HEK293T (cell line): ENCODE data around the gene ACSF2.
"Not testable (repeated sequence)": the region's sequence is repeated elsewhere in the genome, so short reads cannot be mapped to it uniquely, and the experiment has no call there.

Experiments
- ARNT ChIP-seq: fragments of 450-650 bp; IDR thresholded peaks from 2 replicates; pipeline ENCODE4 v1.6.1; 2017; ENCODE audit warnings: mild to moderate bottlenecking
- BHLHE40 ChIP-seq: fragments of 450-650 bp; IDR thresholded peaks from 2 replicates; pipeline ENCODE4 v1.6.1; 2016; ENCODE audit warnings: mild to moderate bottlenecking, moderate library complexity, borderline replicate concordance
- ELF4 ChIP-seq: fragments of 450-650 bp; IDR thresholded peaks from 2 replicates; pipeline ENCODE4 v1.6.1; 2017; ENCODE audit warnings: antibody characterized with exemption
- FOXK2 ChIP-seq: fragments of 450-650 bp; IDR thresholded peaks from 2 replicates; pipeline ENCODE4 v1.6.1; 2016; ENCODE audit warnings: mild to moderate bottlenecking
- FOXM1 ChIP-seq: fragments of 450-650 bp; IDR thresholded peaks from 2 replicates; pipeline ENCODE4 v1.6.1; 2017; ENCODE audit warnings: mild to moderate bottlenecking, borderline replicate concordance
- HDGF ChIP-seq: fragments of 450-650 bp; IDR thresholded peaks from 2 replicates; pipeline ENCODE4 v1.6.1; 2017; ENCODE audit warnings: antibody characterized with exemption, borderline replicate concordance
- L3MBTL2 ChIP-seq: fragments of 450-650 bp; conservative IDR thresholded peaks from 2 replicates; pipeline ENCODE4 v1.6.1; 2016; ENCODE audit warnings: mild to moderate bottlenecking
- LEF1 ChIP-seq: fragments of 450-650 bp; IDR thresholded peaks from 2 replicates; pipeline ENCODE4 v1.6.1; 2017; ENCODE audit warnings: mild to moderate bottlenecking, borderline replicate concordance
- SUZ12 ChIP-seq: fragments of 450-650 bp; IDR thresholded peaks from 2 replicates; pipeline ENCODE4 v1.6.1; 2016; ENCODE audit warnings: mild to moderate bottlenecking
- TARDBP ChIP-seq: fragments of 450-650 bp; IDR thresholded peaks from 2 replicates; pipeline ENCODE4 v1.6.1; 2016

- TF ChIP-seq FOXM1, ARNT, ELF4, SUZ12, HDGF, BHLHE40, LEF1, FOXK2, TARDBP, L3MBTL2: not testable (repeated sequence)
Measured at GRCh38 chr17:50475775-50476544, 49.9 kb downstream of the ACSF2 start.
